ENCODE measurements around the gene TMTC1.

- TF ChIP-seq EP300 (IDR thresholded peaks at IDR 0.05; ENCODE audit: borderline replicate concordance) (no peak), RAD21 (IDR thresholded peaks at IDR 0.05; ENCODE audit: low read depth) (no peak), TCF12 (IDR thresholded peaks at IDR 0.05; ENCODE audit: low read depth) (no peak), YY1 (IDR thresholded peaks at IDR 0.05; ENCODE audit: low read depth) (no peak), REST (IDR thresholded peaks at IDR 0.05; ENCODE audit: low read depth) (no peak), CEBPB (IDR thresholded peaks at IDR 0.05) (no peak)
- TF ChIP-seq, protein P1, sequence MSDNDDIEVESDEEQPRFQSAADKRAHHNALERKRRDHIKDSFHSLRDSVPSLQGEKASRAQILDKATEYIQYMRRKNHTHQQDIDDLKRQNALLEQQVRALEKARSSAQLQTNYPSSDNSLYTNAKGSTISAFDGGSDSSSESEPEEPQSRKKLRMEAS (IDR thresholded peaks at IDR 0.05), result no peak
Observed at GRCh38 chr12:29750928-29751220, 32.9 kb downstream of the TMTC1 start.
